A549 (cell line): ENCODE data around the gene LAMC1. TPM values are rescaled to one million over a fixed set of nuclear protein-coding genes. Genes with fewer than 3 reads are reported as not detected.

Experiments used
- ATAC-seq, 2 experiments: fragments of 200-7000 bp in 1 of 2; fragments of >200 bp in 1 of 2; cut with Nextera tagmentation in 1 of 2; cut with Tn5 transposase in 1 of 2; 3 replicates each; pipeline versions ENCODE4 v1.8.0 to v1.9.1; 2018 to 2020; ENCODE audit warnings: mild to moderate bottlenecking in 1 of 2, moderate library complexity in 1 of 2
- CTCF ChIA-PET: fragments of 300-600 bp; sonication (Branson Sonifier 250); formaldehyde crosslinking; extraction: SDS; loops from one replicate; lab custom pipeline; 2021; ENCODE audit warnings: antibody characterized with exemption, inconsistent platforms; lab: Yijun Ruan, JAX
- POLR2A ChIA-PET: fragments of 350-600 bp; formaldehyde crosslinking; extraction: SDS; loops from one replicate; lab custom pipeline; 2021; ENCODE audit warnings: antibody characterized with exemption, inconsistent platforms; lab: Yijun Ruan, JAX
- DNase-seq, 2 experiments: peaks; one replicate each; pipeline versions ENCODE4 v3.0.0 to v3.0.0-alpha.2; 2011 to 2016; ENCODE audit warnings: low read depth in 1 of 2, low spot score in 1 of 2
- FAIRE-seq: peaks from 2 replicates; lab custom pipeline; 2011; peaks lifted over from hg19 to GRCh38; lab: Jason Lieb, UNC
- H3K27ac ChIP-seq, 2 experiments: fragments of >200 bp; sonication (Bioruptor Twin); formaldehyde crosslinking; 3 replicates each; pipeline ENCODE4 v1.5.1; 2016 to 2017
- H3K4me1 ChIP-seq: fragments of >200 bp; sonication (Bioruptor Twin); formaldehyde crosslinking; 3 replicates; pipeline ENCODE4 v1.6.1; 2016
- H3K4me2 ChIP-seq: fragments of >200 bp; sonication (Bioruptor Twin); formaldehyde crosslinking; 3 replicates; pipeline ENCODE4 v1.6.1; 2016
- H3K4me3 ChIP-seq: fragments of >200 bp; sonication (Bioruptor Twin); formaldehyde crosslinking; 3 replicates; pipeline ENCODE4 v1.5.1; 2016
- H3K9me3 ChIP-seq: fragments of >200 bp; sonication (Bioruptor Twin); formaldehyde crosslinking; 3 replicates; pipeline ENCODE4 v1.6.1; 2016
- ATOH8 ChIP-seq: fragments of 250-450 bp; sonication (Bioruptor Pico); IDR thresholded peaks from 2 replicates; pipeline ENCODE4 v1.5.0; 2020; ENCODE audit warnings: low read depth, mild to moderate bottlenecking, moderate library complexity
- BCL3 ChIP-seq: fragments of >200 bp; sonication (Bioruptor Twin); formaldehyde crosslinking; IDR thresholded peaks from 3 replicates; pipeline ENCODE4 v1.6.1; 2016
- CBX8 ChIP-seq: fragments of 200-600 bp; sonication (generic); IDR thresholded peaks from 2 replicates; pipeline ENCODE4 v1.6.1; 2016
- CTCF ChIP-seq: fragments of >200 bp; sonication (Bioruptor Twin); formaldehyde crosslinking; IDR thresholded peaks from 3 replicates; pipeline ENCODE4 v1.5.1; 2016
- E2F6 ChIP-seq: IDR thresholded peaks from 2 replicates; pipeline ENCODE4 v1.6.1; 2012; ENCODE audit warnings: low read depth, borderline replicate concordance
- EHF ChIP-seq: fragments of 250-450 bp; sonication (Bioruptor Pico); IDR thresholded peaks from 2 replicates; pipeline ENCODE4 v1.5.0; 2020; ENCODE audit warnings: mild to moderate bottlenecking
- EHMT2 ChIP-seq: fragments of 200-600 bp; sonication (generic); IDR thresholded peaks from 2 replicates; pipeline ENCODE4 v1.6.1; 2016; ENCODE audit warnings: antibody characterized with exemption, low read depth, mild to moderate bottlenecking, moderate library complexity
- ESRRA ChIP-seq: fragments of 150-350 bp; IDR thresholded peaks from 2 replicates; pipeline ENCODE4 v1.6.1; 2014; ENCODE audit warnings: mild to moderate bottlenecking, low read length, borderline replicate concordance
- FOSB ChIP-seq: fragments of 250-450 bp; sonication (Bioruptor Pico); IDR thresholded peaks from 2 replicates; pipeline ENCODE4 v1.5.0; 2020; ENCODE audit warnings: mild to moderate bottlenecking, moderate library complexity
- GATA3 ChIP-seq: IDR thresholded peaks from 2 replicates; pipeline ENCODE4 v1.6.1; 2012; ENCODE audit warnings: borderline replicate concordance
- HDAC2 ChIP-seq: fragments of 200-600 bp; sonication (generic); IDR thresholded peaks from 2 replicates; pipeline ENCODE4 v1.6.1; 2016
- HMGXB4 ChIP-seq: fragments of 250-450 bp; sonication (Bioruptor Pico); IDR thresholded peaks from 2 replicates; pipeline ENCODE4 v1.5.0; 2021; ENCODE audit warnings: mild to moderate bottlenecking, moderate library complexity, borderline replicate concordance
- HOXB13 ChIP-seq: fragments of 250-450 bp; sonication (Bioruptor Pico); IDR thresholded peaks from 2 replicates; pipeline ENCODE4 v1.5.0; 2020; ENCODE audit warnings: low read depth, mild to moderate bottlenecking, moderate library complexity
- KDM5A ChIP-seq: fragments of 200-600 bp; sonication (generic); IDR thresholded peaks from 2 replicates; pipeline ENCODE4 v1.6.1; 2016; ENCODE audit warnings: antibody characterized with exemption, mild to moderate bottlenecking
- NPAS2 ChIP-seq: fragments of 250-450 bp; sonication (Bioruptor Pico); IDR thresholded peaks from 2 replicates; pipeline ENCODE4 v1.8.0; 2022; ENCODE audit warnings: mild to moderate bottlenecking, moderate library complexity, borderline replicate concordance
- NR3C1 ChIP-seq: fragments of >200 bp; sonication (Bioruptor Twin); formaldehyde crosslinking; IDR thresholded peaks from 3 replicates; pipeline ENCODE4 v1.6.1; 2017
- PBX3 ChIP-seq: IDR thresholded peaks from 2 replicates; pipeline ENCODE4 v1.6.1; 2012
- RARB ChIP-seq: fragments of 250-450 bp; sonication (Bioruptor Pico); IDR thresholded peaks from 2 replicates; pipeline ENCODE4 v1.8.0; 2021; ENCODE audit warnings: mild to moderate bottlenecking, moderate library complexity
- RFX5 ChIP-seq: fragments of 450-650 bp; IDR thresholded peaks from 2 replicates; pipeline ENCODE4 v1.7.1; 2014; ENCODE audit warnings: antibody characterized with exemption, mild to moderate bottlenecking, moderate library complexity
- RNF2 ChIP-seq: fragments of 200-600 bp; sonication (generic); IDR thresholded peaks from 2 replicates; pipeline ENCODE4 v1.6.1; 2016; ENCODE audit warnings: low read depth, mild to moderate bottlenecking, antibody characterized with exemption, moderate library complexity, borderline replicate concordance
- TFCP2L1 ChIP-seq: fragments of 250-450 bp; sonication (Bioruptor Pico); IDR thresholded peaks from 2 replicates; pipeline ENCODE4 v1.5.0; 2021; ENCODE audit warnings: mild to moderate bottlenecking
- USF2 ChIP-seq: fragments of 450-650 bp; IDR thresholded peaks from 2 replicates; pipeline ENCODE4 v1.6.1; 2014; ENCODE audit warnings: antibody characterized with exemption
- ZFP36 ChIP-seq: fragments of 450-650 bp; IDR thresholded peaks from 2 replicates; pipeline ENCODE4 v1.6.1; 2014; ENCODE audit warnings: borderline replicate concordance; ENCODE audit not compliant: partially characterized antibody
- ZSCAN20 ChIP-seq: fragments of 250-450 bp; sonication (Bioruptor Pico); IDR thresholded peaks from 2 replicates; pipeline ENCODE4 v1.8.0; 2022; ENCODE audit warnings: mild to moderate bottlenecking, moderate library complexity
- WGBS: methylation state at CpG from one replicate; pipeline ENCODE4 v1.1.6; 2017; ENCODE audit errors: missing lambda C conversion rate; 5-methylcytosine and 5-hydroxymethylcytosine counted together
- polyA plus RNA-seq, 4 experiments: library from polyadenylated mRNA; depleted of rRNA in 3 of 4; stranded (reverse); fragments of >200 nt; fragmentation: RNase III in 1 of 4; extraction: RNeasy Plus Mini Kit Qiagen cat#74134 plus additional on column Dnase treatment in 1 of 4; gene quantifications; 2 replicates in 3 of 4; 3 replicates in 1 of 4; pipeline ENCODE4 v1.2.3, GENCODE V29; 2011 to 2017

Gene LAMC1
- polyA plus RNA-seq, 2 of the 4 experiments (the other 2 are of a cell fraction) = 93.7 to 152 TPM

GRCh38 chr1:183011859-183012258 is 11.4 kb upstream of the LAMC1 start:
- Histone ChIP-seq H3K4me3 (no peak overlapping the region), H3K9me3 (no peaks in the 10 kb centered on the region), H3K4me1 (no peaks in the 10 kb centered on the region), H3K4me2 (no peak overlapping the region), H3K27ac (no peak overlapping the region)
- CTCF ChIA-PET = no interaction called here
- DNase-seq (no peak), FAIRE-seq (no peak), ATAC-seq (no peak)
- TF ChIP-seq HOXB13 (CRISPR knock-in tag) (no peak), ATOH8 (CRISPR knock-in tag) (no peak), HDAC2 (no peak), PBX3 (no peak), EHF (CRISPR knock-in tag) (no peak), ZFP36 (no peak), USF2 (no peak), CTCF (no peak), RARB (CRISPR knock-in tag) (no peak), BCL3 (no peak), RFX5 (no peak), TFCP2L1 (CRISPR knock-in tag) (no peak), KDM5A (no peak), CBX8 (no peak), GATA3 (no peak)
- POLR2A ChIA-PET = no interaction called here
- WGBS = 68% methylated on average over 4 of the region's 4 CpGs

- 70% methylated on average over 6 of the region's 6 CpGs for WGBS
- CTCF ChIA-PET = interaction anchor here (2.1 kb wide), 1 partner anchor 49 kb away, joined by 6 read pairs; no protein-coding TSS in a partner anchor
- no peak for DNase-seq
- POLR2A ChIA-PET = no interaction called here
- ATAC-seq = no peak
- no peak overlapping the region for H3K4me2 ChIP-seq
- no peak overlapping the region for H3K27ac ChIP-seq
- H3K9me3 ChIP-seq = no peaks in the 10 kb centered on the region
- H3K4me1 ChIP-seq = no peaks in the 10 kb centered on the region
- no peak for FAIRE-seq
- no peak for TF ChIP-seq HOXB13 (CRISPR knock-in tag)
- TF ChIP-seq ZFP36 = no peak
- no peak for TF ChIP-seq FOSB (CRISPR knock-in tag)
- TF ChIP-seq CBX8 = no peak
- TF ChIP-seq USF2 = no peak
- no peak for TF ChIP-seq NR3C1
- no peak for TF ChIP-seq RNF2
- no peak for TF ChIP-seq HMGXB4
- no peak for TF ChIP-seq ZSCAN20
- TF ChIP-seq ESRRA = no peak
- no peak for TF ChIP-seq NPAS2
- TF ChIP-seq EHMT2 = no peak
- no peak for TF ChIP-seq GATA3
- TF ChIP-seq E2F6 = no peak
- no peak for TF ChIP-seq PBX3
- TF ChIP-seq KDM5A = no peak
- TF ChIP-seq HDAC2 = no peak
- H3K4me3 ChIP-seq = no peak overlapping the region
These were observed 10.8 kb upstream of the LAMC1 start for GRCh38 chr1:183012301-183012994.
